NCI-H1092 (cell line): ENCODE measurements around the gene EPYC.
"Not testable (repeated sequence)": the region's sequence is repeated elsewhere in the genome, so short reads cannot be mapped to it uniquely, and the experiment has no call there.

Experiments used
- DNase-seq: peaks from one replicate; lab custom pipeline; 2025; lab: John Stamatoyannopoulos, UW

EPYC gene

DNA sequence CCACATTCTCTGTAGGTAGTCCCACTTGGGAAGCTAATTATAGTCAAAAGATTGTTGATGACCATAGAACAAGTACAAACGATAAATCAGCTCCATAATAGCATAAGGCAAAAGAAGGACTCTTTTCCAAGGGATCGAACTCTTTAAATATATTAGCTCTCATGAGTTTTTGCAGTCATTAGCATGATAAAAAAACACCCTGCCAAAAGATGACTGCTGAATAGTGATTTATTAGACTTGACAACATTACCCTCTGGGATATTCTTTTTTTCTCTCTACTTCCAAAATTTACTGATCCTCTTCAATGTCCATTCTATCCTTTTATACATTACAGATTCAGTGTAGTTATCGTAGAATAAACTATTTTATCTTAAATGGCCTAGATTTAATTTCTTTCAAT is 14.2 kb downstream of the EPYC start:
- no peak for DNase-seq

- no peak for DNase-seq
Measured at GRCh38 chr12:90989686-90990111, 15.1 kb downstream of the EPYC start.

DNA sequence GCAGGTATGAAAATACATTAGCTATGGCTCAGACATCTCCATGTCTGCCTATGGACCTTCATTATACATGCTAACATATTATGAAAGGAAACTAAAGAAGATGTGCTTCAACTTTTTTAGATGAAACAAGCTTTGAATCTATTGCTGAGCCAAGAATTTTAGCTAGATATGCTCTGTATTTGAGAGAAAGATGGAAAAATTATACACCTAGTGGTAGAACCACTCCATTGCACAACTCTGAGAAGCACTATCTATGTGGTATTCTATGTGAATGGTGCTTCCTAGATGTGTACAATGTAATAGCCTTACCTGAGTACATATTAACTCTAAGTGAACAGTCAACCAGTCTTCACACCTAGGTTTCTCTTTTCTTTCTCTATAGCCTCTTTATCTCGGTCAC is 17.3 kb downstream of the EPYC start:
- DNase-seq, result no peak

DNA sequence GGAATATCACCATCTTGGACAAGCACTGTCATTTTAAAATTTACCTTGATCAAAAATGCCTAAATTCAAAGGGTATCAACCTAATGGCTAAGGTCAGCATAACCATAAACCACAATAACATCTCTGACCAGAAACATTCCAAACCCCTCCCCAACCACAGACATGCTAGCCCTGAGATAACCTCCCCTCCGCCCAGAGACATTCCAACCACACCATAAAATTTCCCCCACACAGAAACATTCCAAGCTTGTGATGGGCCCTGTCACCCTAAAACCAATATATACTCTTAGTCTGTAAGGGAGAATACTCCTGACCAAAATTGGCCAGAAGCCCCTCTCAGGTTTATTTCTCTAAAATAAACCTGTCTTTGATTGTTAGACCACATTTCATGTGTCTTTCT is 17.7 kb downstream of the EPYC start:
- DNase-seq, result no peak

GRCh38 chr12:90985331-90985730 is 19.4 kb downstream of the EPYC start:
- DNase-seq, result not testable (repeated sequence)

DNA sequence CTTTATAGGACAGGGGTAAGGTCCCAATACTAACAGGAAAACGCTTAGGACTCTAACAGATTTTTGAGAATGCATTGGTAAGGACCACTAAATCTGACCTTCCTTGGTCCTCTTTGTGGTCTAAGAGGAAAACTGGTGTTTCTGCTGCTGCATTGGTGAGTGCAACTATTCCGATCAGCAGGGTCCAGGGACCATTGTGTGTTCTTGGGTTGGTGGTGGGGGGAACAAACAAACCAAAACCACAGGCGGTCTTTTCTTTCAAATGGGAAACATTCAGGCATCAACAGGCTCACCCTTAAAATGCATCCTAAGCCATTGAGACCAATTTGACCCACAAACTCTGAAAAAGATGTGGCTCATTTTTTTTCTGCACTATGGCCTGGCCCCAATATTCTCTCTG is 20.7 kb downstream of the EPYC start:
- no peak for DNase-seq

DNA sequence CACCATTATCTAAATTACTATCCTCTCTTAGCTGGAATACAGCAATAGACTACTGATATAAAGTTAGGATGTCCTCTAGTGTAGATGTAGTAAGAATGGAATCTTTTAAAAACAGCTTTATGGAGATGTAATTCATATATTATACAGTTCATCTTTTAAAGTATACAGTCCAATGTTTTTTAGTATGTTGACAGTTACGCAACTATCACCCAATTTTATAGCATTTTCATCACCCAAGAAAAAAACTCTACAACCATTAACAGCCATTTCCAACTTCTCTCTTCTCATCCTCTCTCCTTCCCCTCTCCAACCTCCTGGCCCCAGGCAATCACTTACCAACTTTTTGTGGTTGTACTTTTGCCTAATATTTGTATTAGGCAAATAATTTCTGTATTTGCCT is 22.6 kb downstream of the EPYC start:
- no peak for DNase-seq

GRCh38 chr12:90979951-90980350 is 24.8 kb downstream of the EPYC start:
- DNase-seq, result no peak

DNA sequence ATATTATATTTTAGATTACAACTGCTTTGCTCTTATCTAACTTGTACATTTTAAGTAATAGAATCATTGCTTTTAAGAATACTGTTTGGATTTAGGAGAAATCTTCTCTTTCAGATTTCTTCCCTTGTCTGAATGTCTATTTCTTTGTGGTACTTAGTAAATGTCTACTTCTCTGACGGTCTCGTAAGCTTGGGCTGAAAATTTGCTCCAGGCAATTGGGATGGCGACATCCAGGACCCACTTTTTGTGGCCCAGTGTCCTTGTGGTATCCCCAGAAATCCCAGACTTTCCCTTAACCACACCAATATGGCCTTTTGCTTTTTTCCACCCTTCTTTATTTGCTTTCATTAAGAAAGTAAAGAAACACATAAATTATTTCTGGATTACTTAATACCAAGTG is 25.8 kb downstream of the EPYC start:
- no peak for DNase-seq

- no peak for DNase-seq
Measured at GRCh38 chr12:90978117-90978770, 26.5 kb downstream of the EPYC start.

DNA sequence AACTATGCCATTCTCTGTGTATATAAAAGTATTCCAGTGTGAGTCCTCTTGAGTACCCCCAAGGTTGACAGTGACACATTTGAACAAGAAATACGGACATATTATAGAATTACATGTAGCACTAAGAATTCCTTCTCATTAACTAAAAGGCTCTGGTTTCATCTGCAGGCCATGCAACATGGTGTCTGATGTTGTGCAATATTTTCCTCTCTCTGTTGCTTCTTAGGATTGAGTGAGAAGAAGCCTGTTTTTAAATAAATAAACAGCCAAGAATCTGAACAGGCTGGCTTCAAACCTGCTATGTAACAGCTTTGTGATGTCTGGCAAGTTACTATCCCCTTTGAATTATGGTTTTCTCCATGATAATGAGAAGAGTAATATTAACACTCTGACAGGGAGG is 27.5 kb downstream of the EPYC start:
- DNase-seq, result no peak

DNA sequence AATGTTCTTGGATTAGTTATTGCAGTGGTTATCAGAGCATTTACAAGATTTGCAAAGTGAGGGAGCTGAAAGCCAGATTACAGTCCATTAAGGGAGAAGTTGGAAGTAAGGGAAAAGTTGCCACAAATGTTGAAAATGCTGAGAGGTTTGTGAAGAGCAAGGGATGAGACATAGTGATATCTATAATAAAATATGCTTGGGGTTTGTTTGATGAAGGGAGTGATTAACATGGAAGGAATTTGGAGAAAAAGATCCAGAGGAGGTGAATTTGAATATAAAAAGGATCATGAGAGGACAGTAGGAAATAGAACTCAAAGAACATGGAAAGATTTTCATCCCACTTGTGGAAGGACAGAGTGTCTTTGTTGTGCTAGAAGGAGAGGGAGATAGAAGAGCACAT is 30.5 kb downstream of the EPYC start:
- DNase-seq, result no peak

DNA sequence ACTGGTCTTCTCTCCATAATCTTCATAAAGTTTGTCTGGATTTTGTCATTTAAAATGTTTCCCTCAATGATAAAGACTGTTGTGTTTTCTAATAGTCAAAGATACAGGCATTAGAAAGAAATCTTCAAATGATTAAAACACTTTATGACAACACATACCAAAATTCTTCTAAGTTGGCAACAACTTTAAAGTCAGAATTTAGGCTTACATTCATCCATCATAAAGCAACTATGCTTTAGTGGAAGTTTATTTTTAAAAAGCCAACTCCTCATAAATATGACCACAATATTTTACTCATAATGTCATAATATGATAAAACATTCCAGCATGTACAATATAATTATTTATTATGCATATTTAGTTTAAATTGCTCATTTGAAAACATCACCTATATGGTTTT is 32.5 kb downstream of the EPYC start:
- no peak for DNase-seq

DNA sequence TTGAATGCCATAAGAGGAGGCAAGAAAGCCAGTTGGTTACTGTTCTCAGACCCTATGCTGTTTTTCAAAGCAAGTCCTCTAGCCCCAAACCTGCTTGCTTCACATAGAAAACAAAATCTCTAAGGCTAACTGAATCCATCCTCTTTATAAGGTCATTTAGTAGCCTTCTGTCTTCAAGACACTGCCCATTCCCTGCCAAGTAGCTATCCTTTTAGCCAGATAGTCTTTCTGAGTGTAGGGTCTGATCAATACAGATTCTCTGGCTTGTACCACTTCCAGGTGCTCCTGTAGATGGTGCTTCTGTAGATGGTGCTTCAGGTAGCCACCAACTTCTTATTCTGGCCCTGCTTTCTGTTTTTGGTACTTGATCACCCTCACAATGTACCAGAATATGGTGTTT is 33.9 kb downstream of the EPYC start:
- DNase-seq, result no peak

DNA sequence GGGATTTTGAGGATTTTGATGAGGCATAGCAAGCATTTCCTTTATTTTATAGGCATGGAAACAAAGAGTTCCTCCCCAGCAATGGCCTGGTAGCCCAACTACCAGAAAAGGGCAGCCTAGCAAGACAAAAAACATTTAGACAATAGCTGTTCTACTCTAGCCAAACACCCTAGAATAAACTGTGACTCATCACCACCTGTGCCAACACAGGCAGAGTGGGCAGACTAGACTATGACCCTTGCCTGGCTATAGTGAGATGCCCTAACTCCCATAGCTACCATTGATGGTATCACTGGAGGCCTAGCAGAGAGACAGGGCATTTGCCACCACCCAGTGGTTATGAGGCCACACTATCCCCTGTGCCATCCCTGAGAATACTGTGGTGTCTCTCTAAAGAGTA is 34.3 kb downstream of the EPYC start:
- no peak for DNase-seq

DNA sequence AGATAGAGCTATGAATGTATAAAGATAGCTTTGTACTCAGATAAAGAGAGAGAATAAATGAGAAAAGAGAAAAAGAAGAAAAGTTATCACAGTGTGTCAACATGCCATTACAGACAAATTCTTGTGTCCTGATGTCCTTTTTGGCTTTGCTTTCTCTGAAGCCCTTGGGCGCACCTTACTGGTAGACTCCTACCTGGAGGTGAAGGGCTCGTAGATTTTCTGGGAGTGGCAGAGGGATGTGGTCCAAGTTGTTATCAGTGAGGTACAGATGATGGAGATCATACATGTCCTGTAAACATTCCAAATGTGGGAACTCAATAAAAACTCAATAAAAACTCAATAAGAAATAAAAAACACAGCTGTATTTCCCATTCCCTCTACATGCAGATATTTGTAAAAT is 34.9 kb downstream of the EPYC start:
- DNase-seq, result no peak

DNA sequence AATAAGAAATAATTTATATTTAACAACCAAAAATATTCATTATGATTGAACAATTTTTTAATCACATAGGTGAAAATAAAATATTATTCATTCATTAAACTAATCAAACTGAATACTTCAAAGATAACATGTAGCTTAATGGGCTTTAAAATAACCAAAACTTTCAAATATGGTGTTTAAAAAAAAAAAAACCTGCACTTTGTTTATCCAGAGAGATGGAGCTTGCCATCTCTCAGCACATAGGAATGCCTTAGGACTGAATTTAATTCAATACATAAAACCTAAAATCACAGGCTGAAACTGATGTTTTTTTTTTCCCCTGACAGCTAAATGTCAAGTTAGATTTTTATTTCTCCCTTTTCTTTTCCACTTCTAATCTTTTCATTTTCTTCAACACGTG is 35.4 kb downstream of the EPYC start:
- no peak for DNase-seq

DNA sequence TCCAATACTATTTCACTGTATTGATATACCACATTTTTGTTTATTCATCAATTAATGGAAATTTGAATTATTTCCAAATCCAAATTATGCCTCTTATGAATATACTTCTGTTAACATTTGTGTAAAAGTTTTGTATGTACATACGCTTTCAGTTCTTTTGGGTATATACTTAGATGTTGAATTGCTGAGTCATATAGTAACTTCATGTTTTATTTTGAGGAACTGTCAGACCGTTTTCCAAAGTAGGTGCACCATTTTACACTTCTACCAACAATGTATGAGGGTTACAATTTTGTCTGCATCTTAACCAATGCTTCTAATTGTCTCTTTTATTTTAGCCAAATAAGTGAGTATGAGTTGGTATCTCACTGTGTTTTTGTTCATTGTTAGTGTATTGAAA is 39.6 kb downstream of the EPYC start:
- DNase-seq, result no peak

DNA sequence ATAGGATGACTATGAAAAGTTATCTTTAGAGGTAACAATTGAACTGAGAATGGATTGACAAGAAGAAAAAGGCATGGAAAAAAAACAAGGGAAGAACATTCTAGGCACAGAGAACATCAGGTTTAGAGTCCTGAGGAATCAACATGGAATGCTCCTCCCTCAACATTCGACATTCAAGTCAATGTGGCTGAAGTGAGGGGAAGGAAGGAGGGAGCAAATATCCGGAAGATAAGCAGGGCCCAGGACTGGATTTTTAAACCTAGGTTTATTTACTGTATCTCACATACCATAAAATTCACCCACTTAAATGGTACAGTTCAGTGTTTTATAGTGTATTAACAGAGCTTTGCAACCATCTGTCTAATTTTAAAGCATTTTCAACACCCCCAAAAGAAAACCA is 40.2 kb downstream of the EPYC start:
- no peak for DNase-seq

GRCh38 chr12:90963946-90964345 is 40.8 kb downstream of the EPYC start:
- no peak for DNase-seq

- no peak for DNase-seq
Measured at GRCh38 chr12:90961154-90961553, 43.6 kb downstream of the EPYC start.

GRCh38 chr12:90959538-90960139 is 45.1 kb downstream of the EPYC start:
- peak; percentile 26 for DNase-seq

DNA sequence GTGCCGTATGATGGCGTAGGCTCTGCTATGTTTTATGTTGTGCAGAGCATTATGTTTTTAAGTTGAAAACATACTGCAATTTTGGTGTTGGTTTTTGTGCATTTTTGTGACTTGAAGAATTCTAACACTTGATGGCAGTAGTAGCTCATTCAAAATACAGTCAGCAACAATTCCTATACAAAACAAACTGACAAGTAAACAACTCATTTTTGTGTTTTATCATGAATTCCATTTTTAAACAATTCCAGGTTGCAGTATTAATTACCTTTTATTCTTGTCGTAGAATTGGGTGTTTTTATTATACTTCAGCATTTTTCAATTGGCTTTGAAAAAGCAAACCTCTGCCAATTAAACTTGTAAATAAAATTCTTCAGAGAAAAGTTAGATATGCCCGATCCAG is 45.7 kb downstream of the EPYC start:
- DNase-seq, result no peak

DNA sequence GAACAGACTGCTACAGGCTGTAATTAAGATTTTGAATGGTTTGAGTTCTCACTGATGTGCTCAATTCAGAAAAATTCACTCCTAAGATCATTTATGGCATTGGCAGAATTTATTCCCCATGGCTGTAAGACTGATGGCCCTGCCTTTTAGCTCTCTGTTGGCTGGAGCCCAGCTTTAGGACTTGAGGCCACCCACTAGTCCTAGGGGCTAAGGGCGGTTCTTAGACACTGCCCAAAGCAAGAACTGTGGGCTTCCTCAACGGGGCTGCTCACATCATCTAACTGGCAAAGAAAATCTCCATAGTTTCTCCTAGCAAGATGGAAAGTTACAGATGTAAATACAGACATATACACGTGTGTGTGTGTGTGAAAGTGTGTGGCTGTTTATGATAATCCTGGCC is 46.4 kb downstream of the EPYC start:
- DNase-seq, result no peak
